Adipocyte (in vitro differentiated cells): ENCODE measurements around the gene CMPK1.
"Not testable (repeated sequence)": the region's sequence is repeated elsewhere in the genome, so short reads cannot be mapped to it uniquely, and the experiment has no call there.

ENCODE experiments used
- DNase-seq: peaks from one replicate; pipeline ENCODE4 v3.0.0-alpha.2; 2015; ENCODE audit warnings: low read depth
- H3K27me3 ChIP-seq: replicated peaks from 2 replicates; pipeline ENCODE4 v1.7.0; 2013; ENCODE audit warnings: mild to moderate bottlenecking, low read length, moderate library complexity; ENCODE audit not compliant: control insufficient read depth, insufficient read depth
- H3K36me3 ChIP-seq: 2 replicates; pipeline ENCODE4 v1.7.0; 2013; ENCODE audit warnings: low read length, mild to moderate bottlenecking, moderate library complexity; ENCODE audit not compliant: control insufficient read depth, insufficient read depth, severe bottlenecking
- H3K4me1 ChIP-seq: 2 replicates; pipeline ENCODE4 v1.7.0; 2013; ENCODE audit warnings: mild to moderate bottlenecking, low read length, moderate library complexity; ENCODE audit not compliant: control insufficient read depth, insufficient read depth
- H3K4me3 ChIP-seq: 2 replicates; pipeline ENCODE4 v1.7.0; 2013; ENCODE audit warnings: mild to moderate bottlenecking, low read length, moderate library complexity
- H3K9ac ChIP-seq: 2 replicates; pipeline ENCODE4 v1.7.0; 2013; ENCODE audit warnings: mild to moderate bottlenecking, low read length, moderate library complexity
- H3K9me3 ChIP-seq: 2 replicates; pipeline ENCODE4 v1.7.0; 2013; ENCODE audit warnings: mild to moderate bottlenecking, low read length, moderate library complexity; ENCODE audit not compliant: control insufficient read depth

CMPK1 gene

GRCh38 chr1:47338249-47339077 lies 4.9 kb downstream of the CMPK1 start:
- no peak for DNase-seq
- H3K9ac ChIP-seq = peak overlapping the region; percentile 72

GRCh38 chr1:47340227-47340626 lies 6.6 kb downstream of the CMPK1 start:
- Histone ChIP-seq H3K4me3 (no peak overlapping the region), H3K9me3 (no peaks in the 10 kb centered on the region), H3K4me1 (peaks cover 32% of the 10 kb centered on the region), H3K9ac (no peak overlapping the region), H3K36me3 (peaks cover 12% of the 10 kb centered on the region), H3K27me3 (no peaks in the 10 kb centered on the region)
- no peak for DNase-seq

More at GRCh38 chr1:47338249-47339077, 4.9 kb downstream of the CMPK1 start:
- no peaks in the 10 kb centered on the region for H3K9me3 ChIP-seq
- peak overlapping the region; percentile 27 for H3K4me3 ChIP-seq
- H3K36me3 ChIP-seq = peaks cover 6% of the 10 kb centered on the region
- H3K27me3 ChIP-seq = no peaks in the 10 kb centered on the region
- peaks cover 35% of the 10 kb centered on the region for H3K4me1 ChIP-seq

- not testable (repeated sequence) for H3K4me3 ChIP-seq, H3K9ac ChIP-seq, H3K27me3 ChIP-seq, H3K9me3 ChIP-seq, H3K4me1 ChIP-seq, DNase-seq
- H3K36me3 ChIP-seq = peaks cover 24% of the 10 kb centered on the region
Observed at GRCh38 chr1:47346979-47347378, 13.4 kb downstream of the CMPK1 start.

- H3K4me1 ChIP-seq = peaks cover 6% of the 10 kb centered on the region
- H3K4me3 ChIP-seq = no peak overlapping the region
- H3K9me3 ChIP-seq = no peaks in the 10 kb centered on the region
- DNase-seq = no peak
- no peaks in the 10 kb centered on the region for H3K27me3 ChIP-seq
- H3K9ac ChIP-seq = no peak overlapping the region
- peaks cover 24% of the 10 kb centered on the region for H3K36me3 ChIP-seq
Observed at GRCh38 chr1:47347735-47348134, 14.1 kb downstream of the CMPK1 start.

- H3K27me3 ChIP-seq = no peaks in the 10 kb centered on the region
- DNase-seq = no peak
- H3K4me3 ChIP-seq = no peak overlapping the region
- H3K9ac ChIP-seq = no peak overlapping the region
- no peaks in the 10 kb centered on the region for H3K9me3 ChIP-seq
- H3K4me1 ChIP-seq = peaks cover 6% of the 10 kb centered on the region
- peaks cover 24% of the 10 kb centered on the region for H3K36me3 ChIP-seq
Observed at GRCh38 chr1:47348246-47348645, 14.7 kb downstream of the CMPK1 start.

- H3K9ac ChIP-seq = no peak overlapping the region
- no peak for DNase-seq
- H3K36me3 ChIP-seq = peaks cover 17% of the 10 kb centered on the region
- H3K27me3 ChIP-seq = no peaks in the 10 kb centered on the region
- H3K4me3 ChIP-seq = no peak overlapping the region
- peaks cover 6% of the 10 kb centered on the region for H3K4me1 ChIP-seq
- no peaks in the 10 kb centered on the region for H3K9me3 ChIP-seq
Observed at GRCh38 chr1:47351305-47351704, 17.7 kb downstream of the CMPK1 start.

GRCh38 chr1:47361380-47361779 lies 27.8 kb downstream of the CMPK1 start:
- Histone ChIP-seq H3K9ac (no peak overlapping the region), H3K4me3 (no peak overlapping the region), H3K9me3 (no peaks in the 10 kb centered on the region), H3K27me3 (no peaks in the 10 kb centered on the region), H3K36me3 (no peaks in the 10 kb centered on the region), H3K4me1 (no peaks in the 10 kb centered on the region)
- no peak for DNase-seq

GRCh38 chr1:47362828-47363227 lies 29.2 kb downstream of the CMPK1 start:
- Histone ChIP-seq H3K9me3 (no peaks in the 10 kb centered on the region), H3K4me3 (no peak overlapping the region), H3K4me1 (no peaks in the 10 kb centered on the region), H3K27me3 (no peaks in the 10 kb centered on the region), H3K36me3 (no peaks in the 10 kb centered on the region), H3K9ac (no peak overlapping the region)
- no peak for DNase-seq

- Histone ChIP-seq H3K4me3 (no peak overlapping the region), H3K9ac (no peak overlapping the region)
- DNase-seq = peak; percentile 29
Observed at GRCh38 chr1:47367651-47368050, 34.1 kb downstream of the CMPK1 start.

GRCh38 chr1:47371016-47371517 lies 37.5 kb downstream of the CMPK1 start:
- Histone ChIP-seq H3K36me3 (peaks cover 70% of the 10 kb centered on the region), H3K9ac (no peak overlapping the region), H3K9me3 (no peaks in the 10 kb centered on the region), H3K4me1 (no peaks in the 10 kb centered on the region), H3K27me3 (no peaks in the 10 kb centered on the region), H3K4me3 (no peak overlapping the region)
- DNase-seq = peak; percentile 17

More at GRCh38 chr1:47367651-47368050, 34.1 kb downstream of the CMPK1 start:
- no peaks in the 10 kb centered on the region for H3K4me1 ChIP-seq
- H3K36me3 ChIP-seq = peaks cover 37% of the 10 kb centered on the region
- no peaks in the 10 kb centered on the region for H3K9me3 ChIP-seq
- no peaks in the 10 kb centered on the region for H3K27me3 ChIP-seq

GRCh38 chr1:47374501-47374900 lies 40.9 kb downstream of the CMPK1 start:
- no peak for DNase-seq
- H3K9ac ChIP-seq = no peak overlapping the region
- H3K36me3 ChIP-seq = peaks cover 81% of the 10 kb centered on the region
- H3K9me3 ChIP-seq = no peaks in the 10 kb centered on the region
- H3K4me1 ChIP-seq = peaks cover 18% of the 10 kb centered on the region
- H3K4me3 ChIP-seq = no peak overlapping the region
- no peaks in the 10 kb centered on the region for H3K27me3 ChIP-seq
